Fibroblast of mammary gland (primary cell): ENCODE measurements around the gene DGCR6L.

ENCODE experiments used
- DNase-seq: peaks from one replicate; pipeline ENCODE4 v3.0.0-alpha.2; 2010; ENCODE audit warnings: low read depth
- H3K4me3 ChIP-seq: 2 replicates; pipeline ENCODE4 v1.5.1; 2011; ENCODE audit warnings: low read depth, mild to moderate bottlenecking, low read length, moderate library complexity; ENCODE audit not compliant: control insufficient read depth
- TF ChIP-seq, protein P1 (sequence below): conservative IDR thresholded peaks from 2 replicates; pipeline ENCODE4 v1.5.1; 2011; ENCODE audit warnings: low read depth, low read length, inconsistent platforms; ENCODE audit not compliant: control insufficient read depth, insufficient read depth

The DGCR6L gene

DNA sequence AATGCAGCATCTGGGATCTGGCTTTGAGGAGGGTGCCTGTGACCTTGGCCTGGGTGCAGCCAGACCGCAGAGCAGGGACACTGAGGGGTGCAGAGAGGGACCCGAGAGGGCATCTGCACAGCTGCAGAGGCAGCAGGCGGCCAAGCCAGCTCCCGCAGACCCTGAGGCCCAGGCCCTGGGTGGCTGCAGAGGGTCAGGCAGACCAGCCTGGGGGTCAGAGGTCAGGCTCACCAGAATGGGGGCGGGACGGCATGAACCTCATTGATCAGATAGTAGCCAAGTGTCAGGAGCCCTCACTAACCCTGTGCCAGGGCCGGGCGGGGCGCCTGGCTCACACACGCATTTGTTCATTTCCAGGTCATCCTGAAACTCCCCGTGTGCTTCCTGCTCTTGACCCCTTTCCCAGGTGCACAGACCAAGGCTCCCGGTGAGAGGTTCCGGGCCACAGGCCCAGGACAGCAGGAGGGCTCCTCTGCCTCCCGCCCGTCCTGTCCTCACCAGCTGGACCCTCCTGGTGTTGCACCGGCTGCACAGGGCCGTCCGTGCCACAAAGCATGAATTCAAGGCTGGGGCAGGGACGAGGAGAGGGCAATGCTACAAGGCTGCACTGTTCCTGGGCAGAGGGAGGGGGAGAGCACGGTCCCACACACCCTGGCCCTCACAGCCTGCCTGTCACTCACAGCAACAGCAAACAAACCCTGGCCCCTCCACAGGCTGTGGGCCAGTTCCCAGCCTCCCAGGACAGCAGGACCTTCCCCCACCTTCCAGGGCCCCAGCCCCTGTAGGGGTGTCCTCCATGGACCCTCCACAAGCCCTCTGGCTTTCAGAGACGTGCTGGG is 55.0 kb downstream of the DGCR6L start:
- no peak overlapping the region for H3K4me3 ChIP-seq
- TF ChIP-seq, protein P1, sequence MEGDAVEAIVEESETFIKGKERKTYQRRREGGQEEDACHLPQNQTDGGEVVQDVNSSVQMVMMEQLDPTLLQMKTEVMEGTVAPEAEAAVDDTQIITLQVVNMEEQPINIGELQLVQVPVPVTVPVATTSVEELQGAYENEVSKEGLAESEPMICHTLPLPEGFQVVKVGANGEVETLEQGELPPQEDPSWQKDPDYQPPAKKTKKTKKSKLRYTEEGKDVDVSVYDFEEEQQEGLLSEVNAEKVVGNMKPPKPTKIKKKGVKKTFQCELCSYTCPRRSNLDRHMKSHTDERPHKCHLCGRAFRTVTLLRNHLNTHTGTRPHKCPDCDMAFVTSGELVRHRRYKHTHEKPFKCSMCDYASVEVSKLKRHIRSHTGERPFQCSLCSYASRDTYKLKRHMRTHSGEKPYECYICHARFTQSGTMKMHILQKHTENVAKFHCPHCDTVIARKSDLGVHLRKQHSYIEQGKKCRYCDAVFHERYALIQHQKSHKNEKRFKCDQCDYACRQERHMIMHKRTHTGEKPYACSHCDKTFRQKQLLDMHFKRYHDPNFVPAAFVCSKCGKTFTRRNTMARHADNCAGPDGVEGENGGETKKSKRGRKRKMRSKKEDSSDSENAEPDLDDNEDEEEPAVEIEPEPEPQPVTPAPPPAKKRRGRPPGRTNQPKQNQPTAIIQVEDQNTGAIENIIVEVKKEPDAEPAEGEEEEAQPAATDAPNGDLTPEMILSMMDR = no peak
- no peak for DNase-seq
